H1 (cell line): ENCODE results near the gene C2CD4C. TPM values are rescaled to one million over a fixed set of nuclear protein-coding genes. Genes with fewer than 3 reads are reported as not detected.
"Not testable (repeated sequence)": the region's sequence is repeated elsewhere in the genome, so short reads cannot be mapped to it uniquely, and the experiment has no call there.

Experiments used
- CTCF ChIA-PET: fragments of 300-600 bp; sonication (Branson Sonifier 250); formaldehyde crosslinking; loops from one replicate; lab custom pipeline; 2021; ENCODE audit not compliant: partially characterized antibody; lab: Charles Lee
- POLR2A ChIA-PET: fragments of 300-600 bp; sonication (Branson Sonifier 250); formaldehyde crosslinking; loops from one replicate; lab custom pipeline; 2021; ENCODE audit warnings: inconsistent platforms; ENCODE audit not compliant: partially characterized antibody; lab: Charles Lee
- DNase-seq, 2 experiments: peaks; one replicate each; pipeline versions ENCODE4 v3.0.0 to v3.0.0-alpha.2; 2010 to 2022; ENCODE audit warnings: low spot score in 2 of 2, low read depth in 1 of 2, mixed read lengths in 1 of 2
- FAIRE-seq: peaks from 2 replicates; lab custom pipeline; 2011; peaks lifted over from hg19 to GRCh38; lab: Jason Lieb, UNC
- H2AFZ ChIP-seq: 2 replicates; pipeline ENCODE4 v1.8.1; 2012; ENCODE audit warnings: low read length, inconsistent platforms
- H2AK5ac ChIP-seq: 2 replicates; pipeline ENCODE4 v1.6.1; 2013; ENCODE audit warnings: low read depth, low read length
- H2BK120ac ChIP-seq: replicated peaks from 2 replicates; pipeline ENCODE3; 2013; ENCODE audit warnings: low read depth, low read length, inconsistent platforms
- H2BK12ac ChIP-seq: 2 replicates; pipeline ENCODE4 v1.6.1; 2013; ENCODE audit warnings: low read depth, low read length
- H2BK15ac ChIP-seq: 2 replicates; pipeline ENCODE4 v1.6.1; 2013; ENCODE audit warnings: low read length
- H2BK20ac ChIP-seq: 2 replicates; pipeline ENCODE4 v1.6.1; 2013; ENCODE audit warnings: low read length
- H2BK5ac ChIP-seq: 2 replicates; pipeline ENCODE4 v1.6.1; 2013; ENCODE audit warnings: low read depth, low read length
- H3K14ac ChIP-seq: 2 replicates; pipeline ENCODE4 v1.6.1; 2013; ENCODE audit warnings: inconsistent platforms; ENCODE audit not compliant: insufficient read length
- H3K18ac ChIP-seq: 2 replicates; pipeline ENCODE4 v1.6.1; 2013; ENCODE audit warnings: low read length; ENCODE audit errors: extremely low read depth
- H3K23ac ChIP-seq: 2 replicates; pipeline ENCODE4 v1.6.1; 2013; ENCODE audit warnings: inconsistent platforms; ENCODE audit not compliant: insufficient read length
- H3K23me2 ChIP-seq: 2 replicates; pipeline ENCODE4 v1.6.1; 2013; ENCODE audit warnings: low read depth, low read length
- H3K27ac ChIP-seq: 2 replicates; pipeline ENCODE4 v1.6.1; 2011; ENCODE audit warnings: low read depth, low read length, inconsistent platforms
- H3K27me3 ChIP-seq, 4 experiments: replicated peaks in 1 of 4; 1 replicate in 1 of 4; 2 replicates in 3 of 4; pipeline versions ENCODE4 v1.6.1 to v1.8.1; 2011 to 2013; ENCODE audit warnings: low read length in 3 of 4, mild to moderate bottlenecking in 3 of 4, inconsistent platforms in 2 of 4, mixed read lengths in 2 of 4, moderate library complexity in 1 of 4; ENCODE audit not compliant: control insufficient read depth in 3 of 4, insufficient read depth in 3 of 4; ENCODE audit errors: extremely low read depth in 1 of 4
- H3K36me3 ChIP-seq, 4 experiments: 2 replicates each; pipeline versions ENCODE4 v1.6.1 to v1.8.1; 2011 to 2013; ENCODE audit warnings: mild to moderate bottlenecking in 4 of 4, low read length in 3 of 4, moderate library complexity in 2 of 4, control low read depth in 1 of 4, inconsistent platforms in 1 of 4; ENCODE audit not compliant: insufficient read depth in 4 of 4, control insufficient read depth in 2 of 4
- H3K4ac ChIP-seq: replicated peaks from 2 replicates; pipeline ENCODE3; 2013; ENCODE audit warnings: low read length, low read depth, mixed read lengths, inconsistent platforms; ENCODE audit not compliant: insufficient read length
- H3K4me1 ChIP-seq, 4 experiments: replicated peaks in 1 of 4; 1 replicate in 1 of 4; 2 replicates in 3 of 4; pipeline versions ENCODE4 v1.6.1 to v1.8.1; 2011 to 2013; ENCODE audit warnings: low read length in 3 of 4, inconsistent platforms in 2 of 4, mixed read lengths in 1 of 4; ENCODE audit not compliant: insufficient read depth in 4 of 4, control insufficient read depth in 3 of 4
- H3K4me2 ChIP-seq, 2 experiments: 2 replicates each; pipeline versions ENCODE4 v1.6.1 to v1.8.1; 2011 to 2013; ENCODE audit warnings: low read depth in 2 of 2, low read length in 2 of 2, control low read depth in 1 of 2, inconsistent platforms in 1 of 2, mild to moderate bottlenecking in 1 of 2; ENCODE audit not compliant: insufficient read depth in 1 of 2
- H3K4me3 ChIP-seq, 4 experiments: fragments of 200-600, 300-600 bp in 1 of 4; sonication (generic), shearing (Covaris generic), sonication (Bioruptor Twin) in 1 of 4; 2 replicates each; pipeline versions ENCODE4 v1.5.1 to v1.8.1; 2011 to 2016; ENCODE audit warnings: low read length in 4 of 4, low read depth in 3 of 4, control low read depth in 2 of 4, inconsistent platforms in 2 of 4, mild to moderate bottlenecking in 2 of 4, mixed read lengths in 1 of 4, moderate library complexity in 1 of 4; ENCODE audit not compliant: insufficient read depth in 2 of 4; ENCODE audit errors: extremely low read depth in 1 of 4
- H3K56ac ChIP-seq: replicated peaks from 2 replicates; pipeline ENCODE3; 2013; ENCODE audit warnings: low read depth, mild to moderate bottlenecking, mixed read lengths, low read length, inconsistent platforms; ENCODE audit not compliant: insufficient read length
- H3K79me1 ChIP-seq: 2 replicates; pipeline ENCODE4 v1.6.1; 2013; ENCODE audit warnings: low read depth, low read length, control low read depth
- H3K79me2 ChIP-seq, 2 experiments: 2 replicates each; pipeline versions ENCODE4 v1.6.1 to v1.8.1; 2012 to 2013; ENCODE audit warnings: low read length in 2 of 2, mild to moderate bottlenecking in 2 of 2, inconsistent platforms in 1 of 2; ENCODE audit not compliant: insufficient read depth in 2 of 2, control insufficient read depth in 1 of 2
- H3K9ac ChIP-seq, 4 experiments: replicated peaks in 1 of 4; 1 replicate in 1 of 4; 2 replicates in 3 of 4; pipeline versions ENCODE4 v1.6.1 to v1.8.1; 2011 to 2013; ENCODE audit warnings: low read depth in 3 of 4, low read length in 3 of 4, control low read depth in 2 of 4, mild to moderate bottlenecking in 2 of 4, moderate library complexity in 2 of 4, inconsistent platforms in 1 of 4; ENCODE audit errors: extremely low read depth in 1 of 4
- H3K9me3 ChIP-seq, 2 experiments: 2 replicates each; pipeline versions ENCODE4 v1.6.1 to v1.8.1; 2012 to 2013; ENCODE audit warnings: mild to moderate bottlenecking in 2 of 2, moderate library complexity in 2 of 2, control low read depth in 1 of 2, inconsistent platforms in 1 of 2, low read depth in 1 of 2, low read length in 1 of 2, mixed read lengths in 1 of 2; ENCODE audit not compliant: insufficient read depth in 2 of 2
- H4K20me1 ChIP-seq, 2 experiments: replicated peaks in 1 of 2; 2 replicates each; pipeline versions ENCODE3 to v1.8.1; 2011 to 2013; ENCODE audit warnings: inconsistent platforms in 2 of 2, low read length in 2 of 2, mild to moderate bottlenecking in 1 of 2; ENCODE audit not compliant: insufficient read depth in 2 of 2, control insufficient read depth in 1 of 2
- H4K5ac ChIP-seq: 2 replicates; pipeline ENCODE4 v1.6.1; 2013; ENCODE audit warnings: low read length, low read depth, mixed read lengths, inconsistent platforms; ENCODE audit not compliant: insufficient read length
- H4K8ac ChIP-seq: 2 replicates; pipeline ENCODE4 v1.8.0; 2013; ENCODE audit warnings: mild to moderate bottlenecking, moderate library complexity, low read length, inconsistent platforms; ENCODE audit not compliant: insufficient read depth; ENCODE audit errors: extremely low read depth
- H4K91ac ChIP-seq: replicated peaks from 2 replicates; pipeline ENCODE3; 2013; ENCODE audit warnings: low read length, mixed read lengths, inconsistent platforms; ENCODE audit not compliant: insufficient read length
- EGR1 ChIP-seq: IDR thresholded peaks from 2 replicates; pipeline ENCODE4 v1.6.1; 2011; ENCODE audit warnings: low read depth, low read length, borderline replicate concordance
- FOSL1 ChIP-seq: IDR thresholded peaks from 2 replicates; pipeline ENCODE4 v1.6.1; 2011; ENCODE audit warnings: mild to moderate bottlenecking, low read depth, low read length, moderate library complexity; ENCODE audit not compliant: insufficient read depth
- WGBS, 2 experiments: shearing (Covaris generic) in 1 of 2; methylation state at CpG; one replicate each; pipeline versions ENCODE4 v1.1.6 to v1.1.7; 2013 to 2015; ENCODE audit warnings: low lambda C conversion rate in 2 of 2, mixed read lengths in 2 of 2, inconsistent platforms in 1 of 2, low coverage in 1 of 2, missing lambda C conversion rate in 1 of 2; ENCODE audit not compliant: insufficient replicate concordance in 2 of 2, insufficient coverage in 1 of 2, insufficient read length in 1 of 2; ENCODE audit errors: extremely low coverage in 1 of 2, missing lambda C conversion rate in 1 of 2; 5-methylcytosine and 5-hydroxymethylcytosine counted together
- polyA plus RNA-seq, 7 experiments: library from polyadenylated mRNA; depleted of rRNA in 3 of 7; stranded (reverse) in 5 of 7; unstranded in 2 of 7; fragments of >200 nt in 5 of 7; fragments of 200-250 nt in 2 of 7; gene quantifications; 1 replicate in 5 of 7; 2 replicates in 1 of 7; 4 replicates in 1 of 7; pipeline versions ENCODE4 v1.2.1 to v1.2.3, GENCODE V29; 2011 to 2013; ENCODE audit warnings: missing spikeins in 2 of 7, mixed read lengths in 2 of 7
- total RNA-seq: library from RNA; stranded (reverse); fragmentation: NEBNext Ultra II Directional; extraction: Animal tissue kit (Norgen Biotek cat#: 25700); gene quantifications from 2 replicates; pipeline ENCODE4 v1.2.1, GENCODE V29; 2021

Gene C2CD4C
- total and polyA plus RNA-seq, 2 of the 8 experiments (the other 6 are each of a cell fraction or from before 2014, with no cell fraction given): 3.8 to 6.3 TPM

GRCh38 chr19:450912-451481 lies 42.0 kb upstream of the C2CD4C start:
- not testable (repeated sequence) for H4K20me1 ChIP-seq, H3K79me1 ChIP-seq, FAIRE-seq

More at GRCh38 chr19:450912-451481, 42.0 kb upstream of the C2CD4C start:
- H3K56ac ChIP-seq, H3K9ac ChIP-seq, H3K27me3 ChIP-seq, H3K79me2 ChIP-seq, H3K4me2 ChIP-seq, H3K23ac ChIP-seq, H2BK5ac ChIP-seq, H2BK120ac ChIP-seq, H2BK20ac ChIP-seq, H3K27ac ChIP-seq: not testable (repeated sequence)
- TF ChIP-seq FOSL1 (peak; percentile 51; the same call in 1 of the 2 replicates), EGR1 (peak; percentile 97; the same call in 1 of the 2 replicates)
- TF ChIP-seq, all 59 proteins: peak for 2; not testable (repeated sequence) for 57
- H3K4me3 ChIP-seq, H2AK5ac ChIP-seq, DNase-seq, H3K18ac ChIP-seq, H3K14ac ChIP-seq, H3K4ac ChIP-seq, H3K36me3 ChIP-seq, CTCF ChIA-PET, H4K91ac ChIP-seq, H2BK12ac ChIP-seq, H2BK15ac ChIP-seq, H3K4me1 ChIP-seq, H4K5ac ChIP-seq, H4K8ac ChIP-seq, POLR2A ChIA-PET, H2AFZ ChIP-seq, H3K23me2 ChIP-seq: not testable (repeated sequence)
- H3K9me3 ChIP-seq: peaks cover 12 to 15% of the 10 kb centered on the region in 2 experiments; a peak in 3 of 4 replicates
- WGBS, 2 experiments: 97% methylated on average over 33 of the region's 33 CpGs; no CpG with 5 or more reads in 1 of the 2 experiments
